Spleen (tissue), 11 donors: ENCODE measurements around the gene TDRD7. TPM values are rescaled to one million over a fixed set of nuclear protein-coding genes. Genes with fewer than 3 reads are reported as not detected.

Source experiments
- DNase-seq: peaks from one replicate; pipeline ENCODE4 v3.0.0-alpha.2; 2020
- H3K27ac ChIP-seq, 8 donors: fragments of 200-600 bp; sonication (generic) in 7 of 8; 1 replicate in 4 of 8; 2 replicates in 4 of 8; pipeline versions ENCODE4 v1.5.0 to v1.8.0; 2016 to 2021; ENCODE audit warnings: inconsistent platforms in 4 of 8, mild to moderate bottlenecking in 4 of 8, moderate library complexity in 1 of 8
- H3K27me3 ChIP-seq, 7 donors: fragments of 200-600 bp; sonication (generic) in 6 of 7; replicated peaks in 1 of 7; 1 replicate in 4 of 7; 2 replicates in 3 of 7; pipeline versions ENCODE4 v1.5.0 to v1.8.0; 2016 to 2021; ENCODE audit warnings: inconsistent platforms in 3 of 7, mild to moderate bottlenecking in 1 of 7
- H3K36me3 ChIP-seq, 6 donors: fragments of 200-600 bp; sonication (generic) in 5 of 6; 1 replicate in 4 of 6; 2 replicates in 2 of 6; pipeline versions ENCODE4 v1.5.0 to v1.8.0; 2016 to 2021; ENCODE audit warnings: inconsistent platforms in 2 of 6
- H3K4me1 ChIP-seq, 6 donors: fragments of 200-600 bp; sonication (generic) in 5 of 6; 1 replicate in 3 of 6; 2 replicates in 3 of 6; pipeline versions ENCODE4 v1.5.0 to v1.8.0; 2016 to 2021; ENCODE audit warnings: inconsistent platforms in 3 of 6
- H3K4me3 ChIP-seq, 8 donors: fragments of 200-600 bp; sonication (generic) in 7 of 8; 1 replicate in 4 of 8; 2 replicates in 4 of 8; pipeline versions ENCODE4 v1.5.0 to v1.8.0; 2016 to 2021; ENCODE audit warnings: inconsistent platforms in 4 of 8, mild to moderate bottlenecking in 4 of 8, moderate library complexity in 2 of 8
- H3K9me3 ChIP-seq, 8 donors: fragments of 200-600 bp; sonication (generic) in 7 of 8; 1 replicate in 4 of 8; 2 replicates in 4 of 8; pipeline versions ENCODE4 v1.5.0 to v1.8.0; 2016 to 2021; ENCODE audit warnings: inconsistent platforms in 4 of 8
- CTCF ChIP-seq, 11 experiments: fragments of 200-600 bp in 7 of 11; fragments of 450-650 bp in 4 of 11; sonication (generic) in 4 of 11; IDR thresholded peaks in 8 of 11; conservative IDR thresholded peaks in 3 of 11; 1 replicate in 7 of 11; 2 replicates in 4 of 11; pipeline versions ENCODE4 v1.4.0 to v1.8.0; 2016 to 2021; ENCODE audit warnings: antibody characterized with exemption in 11 of 11, inconsistent platforms in 4 of 11, mild to moderate bottlenecking in 1 of 11
- POLR2A ChIP-seq, 3 donors: fragments of 450-650 bp; IDR thresholded peaks; one replicate each; pipeline ENCODE4 v1.5.1; 2017; ENCODE audit warnings: antibody characterized with exemption in 3 of 3, mild to moderate bottlenecking in 1 of 3
- POLR2AphosphoS5 ChIP-seq, 3 donors: sonication (generic); formaldehyde crosslinking; IDR thresholded peaks; one replicate each; pipeline ENCODE4 v1.5.1; 2017; ENCODE audit warnings: antibody characterized with exemption in 3 of 3
- WGBS, 5 donors: extraction: QIAGEN DNeasy Blood & Tissue Kit in 3 of 5; methylation state at CpG; one replicate each; pipeline versions ENCODE4 v1.1.5 to v1.1.7; 2013 to 2018; 5-methylcytosine and 5-hydroxymethylcytosine counted together
- intact Hi-C: fragments of 100-400 bp; cut with DNase I; formaldehyde crosslinking; loops from one replicate; pipeline ENCODE4 v1.15.0; 2023; ENCODE audit warnings: low total_unique reads
- polyA plus RNA-seq, 3 donors: library from polyadenylated mRNA; stranded (reverse); fragments of 200-250 nt; gene quantifications; one replicate each; pipeline ENCODE4 v1.2.1, GENCODE V29; 2013
- total RNA-seq, 7 donors: library from RNA; depleted of rRNA in 3 of 7; stranded (reverse); fragments of >200 nt in 3 of 7; fragmentation: NEBNext Ultra II Directional in 4 of 7; extraction: Animal tissue kit (Norgen Biotek cat#: 25700) in 4 of 7; gene quantifications; one replicate each; pipeline versions ENCODE4 v1.1.0 to v1.2.1, GENCODE V29; 2016 to 2021
- donor health status: healthy with polysubstance abuse.
- donor health status: DM: no; HTN: no; CAD: no; lungs with moderate emphysema.
- donor health status: DM: no; HTN: no; CAD: no.
- donor health status: Bipolar disorder and iron deficiency.
- donor health status: healthy.
- donor health status: DM: no; HTN: no; CAD: no.
- donor health status: DM: yes; HTN: yes; CAD: no.

TDRD7 gene
- total and polyA plus RNA-seq, 10 donors = 6.4 to 18.7 (median 15.3) TPM

GRCh38 chr9:97385626-97386264, 26.2 kb upstream of the TDRD7 start:
- intact Hi-C loops = no loop called here

GRCh38 chr9:97386265-97386633, 25.6 kb upstream of the TDRD7 start:
- H3K27me3 ChIP-seq = peaks cover 0 to 33% (median 11%) of the 10 kb centered on the region in 7 donors
- TF ChIP-seq CTCF (IDR thresholded peaks at IDR 0.05 in 8 of 11, conservative IDR thresholded peaks at IDR 0.05 in 3 of 11) (no peak), POLR2A (IDR thresholded peaks at IDR 0.05) (no peak), POLR2AphosphoS5 (IDR thresholded peaks at IDR 0.05) (no peak)
- H3K9me3 ChIP-seq = no peaks in the 10 kb centered on the region
- no peak overlapping the region for H3K4me3 ChIP-seq
- no peaks in the 10 kb centered on the region for H3K36me3 ChIP-seq
- no peak overlapping the region for H3K27ac ChIP-seq
- no peak for DNase-seq
- peaks cover 0 to 23% (median 14%) of the 10 kb centered on the region in 6 donors for H3K4me1 ChIP-seq
- intact Hi-C loops = no loop called here
- 20 to 83% (median 40%) methylated on average over 1 of the region's 1 CpG for WGBS, 5 donors

More at GRCh38 chr9:97385626-97386264, 26.2 kb upstream of the TDRD7 start:
- 74 to 87% (median 84%) methylated on average over 7 to 15 of the region's 15 CpGs for WGBS, 5 donors
- Histone ChIP-seq H3K27me3 (peaks cover 0 to 33% (median 11%) of the 10 kb centered on the region in 7 donors), H3K27ac (no peak overlapping the region), H3K4me3 (no peak overlapping the region), H3K9me3 (no peaks in the 10 kb centered on the region), H3K36me3 (peaks cover 0 to 5% (median 0%) of the 10 kb centered on the region in 6 donors), H3K4me1 (peaks cover 0 to 23% (median 14%) of the 10 kb centered on the region in 6 donors)
- TF ChIP-seq POLR2AphosphoS5 (IDR thresholded peaks at IDR 0.05) (no peak), POLR2A (IDR thresholded peaks at IDR 0.05) (no peak), CTCF (IDR thresholded peaks at IDR 0.05 in 8 of 11, conservative IDR thresholded peaks at IDR 0.05 in 3 of 11) (no peak)
- no peak for DNase-seq

- peaks cover 0 to 33% (median 11%) of the 10 kb centered on the region in 7 donors for H3K27me3 ChIP-seq
- no peak for TF ChIP-seq POLR2A (IDR thresholded peaks at IDR 0.05)
- TF ChIP-seq POLR2AphosphoS5 (IDR thresholded peaks at IDR 0.05) = peak in 1 of 3 donors; percentile 12
- TF ChIP-seq CTCF (IDR thresholded peaks at IDR 0.05 in 8 of 11, conservative IDR thresholded peaks at IDR 0.05 in 3 of 11) = peak; percentile 82 to 95 (median 92)
- H3K9me3 ChIP-seq = no peaks in the 10 kb centered on the region
- intact Hi-C loops = no loop called here
- whole genome bisulfite sequencing, 5 donors = 4 to 12% (median 7%) methylated on average over 23 to 30 of the region's 30 CpGs
- H3K27ac ChIP-seq = no peak overlapping the region
- peak overlapping the region in 1 of 8 donors; percentile 33 for H3K4me3 ChIP-seq
- no peaks in the 10 kb centered on the region for H3K36me3 ChIP-seq
- DNase-seq = peak; percentile 86
- peaks cover 0 to 23% (median 14%) of the 10 kb centered on the region in 6 donors for H3K4me1 ChIP-seq
Observed at GRCh38 chr9:97386733-97387503, 25.0 kb upstream of the TDRD7 start.

GRCh38 chr9:97387504-97387886, 24.4 kb upstream of the TDRD7 start:
- Histone ChIP-seq H3K4me3 (peak overlapping the region in 1 of 8 donors; percentile 33), H3K27ac (no peak overlapping the region), H3K9me3 (no peaks in the 10 kb centered on the region), H3K36me3 (no peaks in the 10 kb centered on the region), H3K27me3 (peaks cover 0 to 33% (median 11%) of the 10 kb centered on the region in 7 donors), H3K4me1 (peaks cover 0 to 23% (median 14%) of the 10 kb centered on the region in 6 donors)
- WGBS, 5 donors = 47 to 67% (median 50%) methylated on average over 13 of the region's 13 CpGs
- DNase-seq = no peak
- TF ChIP-seq CTCF (IDR thresholded peaks at IDR 0.05 in 8 of 11, conservative IDR thresholded peaks at IDR 0.05 in 3 of 11) = no peak
- TF ChIP-seq POLR2A (IDR thresholded peaks at IDR 0.05) = no peak
- TF ChIP-seq POLR2AphosphoS5 (IDR thresholded peaks at IDR 0.05) = no peak
- intact Hi-C loops = no loop called here
